NCI-H510A (cell line): ENCODE results near the gene KIF26B.

Experiments used
- DNase-seq: peaks from one replicate; lab custom pipeline; 2025; lab: John Stamatoyannopoulos, UW

The KIF26B gene

DNA sequence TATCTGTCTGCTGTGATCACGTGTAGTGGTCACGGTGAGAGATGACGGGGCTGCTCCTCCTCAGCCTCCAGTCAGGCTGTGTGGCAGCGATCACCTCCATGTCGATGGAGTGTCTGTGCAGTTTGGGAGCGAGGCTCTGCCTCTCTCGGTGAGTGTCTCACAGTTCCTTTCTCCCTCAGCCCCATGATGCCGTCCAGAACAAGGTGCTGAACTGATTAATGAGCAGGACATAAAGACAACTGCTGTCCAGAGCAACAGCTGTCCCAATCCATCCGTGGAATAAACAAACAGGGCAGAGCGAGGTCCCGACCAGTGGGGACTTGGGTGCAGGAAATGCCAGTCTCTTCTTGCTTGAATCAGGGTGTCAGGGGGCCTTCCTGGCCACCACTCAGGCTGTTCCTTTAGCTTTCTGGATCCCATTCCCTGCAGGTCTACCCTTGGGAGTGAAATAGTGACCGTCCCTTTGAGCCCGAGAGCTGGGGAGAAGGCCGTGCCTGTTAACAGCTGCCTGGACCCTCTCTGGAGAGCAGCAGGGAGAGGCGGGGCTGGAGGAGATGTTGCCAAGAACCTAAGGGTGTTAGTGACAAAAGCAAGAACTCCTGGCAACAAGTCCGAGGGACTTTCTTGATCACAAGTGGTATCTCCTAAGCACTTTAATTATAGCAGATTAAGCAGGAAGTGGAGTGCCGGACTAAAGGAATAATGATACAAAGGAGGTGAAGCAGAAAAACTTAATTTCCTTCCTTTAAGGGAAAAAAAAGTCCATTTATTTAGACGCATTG, 443.9 kb downstream of the KIF26B start:
- no peak for DNase-seq

DNA sequence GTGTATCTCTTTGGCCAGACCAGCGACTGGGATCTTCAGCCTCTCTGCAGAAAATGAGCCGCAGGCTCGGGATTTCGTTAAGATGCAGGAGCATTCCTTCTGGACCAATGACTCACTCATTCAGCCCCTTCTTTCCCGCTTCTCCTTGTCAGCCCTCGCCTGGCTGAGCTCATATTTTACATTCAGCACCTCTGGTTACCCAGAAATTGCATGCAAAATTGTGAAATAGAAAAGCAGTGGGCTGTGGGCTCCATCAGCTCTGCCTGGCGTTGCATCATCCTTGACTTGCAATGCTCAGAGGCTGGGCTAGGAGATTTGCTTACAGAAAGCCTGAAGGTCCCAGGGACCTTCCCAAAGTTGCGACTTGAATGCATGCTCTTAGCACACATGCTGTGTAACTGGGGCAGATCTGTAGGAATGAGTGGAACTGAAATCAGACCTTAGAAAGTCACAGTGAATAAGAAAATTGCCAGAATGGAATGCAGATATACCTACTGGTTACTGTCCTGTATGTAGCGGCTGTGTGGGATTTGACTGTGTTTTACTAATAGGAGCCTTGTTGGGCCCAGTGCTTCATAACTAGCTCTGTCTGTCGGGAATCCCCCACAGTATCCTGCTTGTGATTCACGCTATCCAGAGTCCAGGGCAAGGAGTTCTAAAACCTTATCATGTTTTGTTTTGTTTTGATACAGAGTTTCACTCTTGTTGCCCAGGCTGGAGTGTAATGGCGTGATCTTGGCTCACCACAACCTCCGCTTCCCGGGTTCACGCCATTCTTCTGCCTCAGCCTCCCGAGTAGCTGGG, 444.8 kb downstream of the KIF26B start:
- no peak for DNase-seq

DNA sequence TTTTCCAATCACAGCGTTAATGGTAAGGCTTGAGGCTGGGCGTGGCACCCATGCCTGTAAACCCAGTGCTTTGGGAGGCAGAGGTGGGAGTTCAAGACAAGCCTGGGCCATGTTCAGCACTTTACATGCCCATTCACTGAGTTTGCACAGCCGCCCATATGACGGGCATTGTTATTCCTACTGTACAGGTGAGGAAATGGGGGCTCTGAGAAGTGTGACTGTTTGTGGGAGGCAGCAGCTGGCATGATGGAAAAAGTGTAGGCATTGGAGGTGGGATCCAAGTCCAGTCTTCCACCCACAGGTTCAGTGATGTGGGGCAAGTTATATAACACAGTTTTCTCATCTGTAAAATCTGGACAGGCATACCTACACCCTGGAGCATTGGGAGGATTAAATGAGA, 445.9 kb downstream of the KIF26B start:
- DNase-seq = no peak

DNA sequence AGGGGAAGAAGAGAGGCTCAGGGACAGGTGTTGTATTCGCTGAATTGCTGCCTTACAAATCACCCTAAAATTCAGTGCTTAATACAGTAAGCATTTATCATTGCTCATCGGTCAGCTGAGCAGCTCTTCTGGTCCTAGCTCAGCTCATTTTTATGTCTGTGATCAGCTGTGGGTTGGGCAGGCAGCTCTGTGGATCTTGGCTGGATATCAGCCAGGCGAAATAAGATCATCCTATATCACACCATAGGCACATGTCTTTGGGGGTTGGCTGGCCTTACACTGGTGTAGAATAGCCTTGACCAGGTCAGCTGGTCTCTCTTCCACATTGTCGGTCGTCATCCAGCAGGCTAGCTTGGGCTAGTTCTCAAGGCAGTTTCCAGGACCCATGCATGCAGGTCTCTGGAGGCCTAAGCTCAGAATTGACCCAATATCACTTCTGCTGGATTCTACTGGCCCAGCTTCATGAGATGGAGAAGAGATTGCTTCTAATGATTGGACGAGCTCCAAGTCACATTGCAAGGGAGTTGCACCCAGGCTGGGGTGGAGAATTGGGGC, 448.6 kb downstream of the KIF26B start:
- DNase-seq = no peak

DNA sequence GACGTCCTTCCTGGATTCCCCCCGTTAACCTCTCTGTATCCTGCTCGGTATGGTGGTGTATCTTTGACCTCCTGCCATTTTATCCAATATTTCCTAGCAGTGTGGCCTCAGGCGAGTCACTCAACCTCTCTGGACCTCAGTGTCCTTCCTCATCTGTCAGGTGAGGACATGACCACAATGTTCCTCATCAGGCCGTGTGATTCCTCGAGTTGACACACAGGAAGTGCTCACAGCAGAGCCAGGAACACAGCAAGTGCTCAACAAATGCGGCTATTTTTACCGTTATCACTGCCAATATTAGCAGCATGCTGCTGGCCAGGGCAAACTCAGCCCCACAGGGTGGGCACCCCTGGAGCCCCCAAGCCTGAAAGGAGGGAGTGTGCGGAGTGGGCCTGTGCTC, 450.2 kb downstream of the KIF26B start:
- DNase-seq = no peak

DNA sequence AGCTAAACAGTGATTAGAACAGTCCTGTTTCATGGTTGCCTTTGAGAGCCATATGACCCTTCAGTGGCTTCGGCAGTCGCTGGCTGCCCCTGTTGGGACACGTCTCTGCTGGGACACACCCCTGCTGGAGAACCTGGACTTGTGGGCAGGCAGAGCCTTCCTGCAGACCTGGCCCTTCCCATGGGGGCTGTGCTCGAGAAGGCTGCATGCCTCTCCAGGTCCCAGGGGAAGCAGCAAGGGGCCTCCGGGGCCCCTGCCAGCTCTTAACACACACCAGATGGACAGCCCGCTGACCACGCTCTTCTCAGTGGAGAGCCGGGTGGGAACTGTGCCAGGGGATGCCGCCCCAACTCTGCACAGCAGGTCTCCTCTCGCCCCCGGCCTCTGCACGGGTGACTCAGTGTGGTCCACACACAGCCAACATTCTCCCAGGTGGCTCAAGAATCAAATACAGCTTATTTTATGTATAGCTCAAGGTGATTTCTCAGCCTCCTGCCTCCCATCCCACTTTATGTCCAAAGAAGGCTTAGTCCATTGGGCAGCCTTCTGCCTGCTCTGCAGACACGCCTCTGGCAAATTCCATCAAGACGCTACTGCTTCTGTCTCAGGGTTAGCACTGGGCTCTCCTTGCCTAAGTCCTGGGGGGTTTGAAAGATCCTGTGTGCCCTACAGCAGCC, 450.8 kb downstream of the KIF26B start:
- no peak for DNase-seq

DNA sequence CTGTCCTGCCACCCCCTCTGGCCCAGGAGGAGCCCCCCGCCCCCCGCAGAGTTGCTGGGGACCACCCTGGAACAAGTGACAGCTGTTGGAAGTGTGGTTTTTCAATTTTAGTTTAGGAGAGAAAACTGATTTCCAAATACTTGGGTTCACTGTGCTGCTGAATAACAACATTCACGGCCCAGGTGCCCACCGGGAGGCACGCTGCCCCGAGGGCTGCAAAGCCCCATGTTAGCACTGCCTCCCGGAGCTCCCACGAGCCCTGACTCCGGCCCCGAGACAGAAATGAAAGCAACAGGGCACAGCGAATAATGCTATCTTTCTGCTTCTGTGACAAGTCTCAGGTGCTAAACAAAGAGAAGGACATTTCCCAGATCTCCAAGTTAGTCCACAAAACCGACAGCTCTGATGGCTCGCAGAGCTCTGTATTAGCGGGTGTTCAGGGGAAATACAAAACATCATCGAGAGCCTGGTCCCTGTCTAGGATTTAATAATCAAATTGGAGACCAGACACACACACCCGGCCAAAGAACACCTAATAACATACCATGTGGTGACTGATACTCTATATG, 451.5 kb downstream of the KIF26B start:
- DNase-seq = no peak

DNA sequence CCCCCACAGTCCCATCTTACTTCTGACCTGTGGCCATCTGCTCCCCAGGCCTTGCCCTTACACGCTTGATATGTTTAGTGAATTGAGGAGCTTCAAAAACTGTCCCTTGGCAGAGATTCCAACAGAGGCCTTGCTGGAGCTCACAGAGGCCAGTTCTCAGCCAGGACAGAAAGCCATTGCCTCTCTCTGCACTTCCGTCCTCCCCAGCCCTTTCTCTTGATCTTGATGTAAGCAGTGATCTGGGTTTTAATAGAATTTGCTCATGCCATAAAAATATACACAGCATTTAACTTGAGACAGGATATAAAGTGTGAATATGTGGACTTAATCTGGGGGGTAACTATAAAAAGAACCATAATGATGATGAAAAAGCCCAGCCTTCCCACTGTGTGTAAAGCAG, 453.5 kb downstream of the KIF26B start:
- no peak for DNase-seq

DNA sequence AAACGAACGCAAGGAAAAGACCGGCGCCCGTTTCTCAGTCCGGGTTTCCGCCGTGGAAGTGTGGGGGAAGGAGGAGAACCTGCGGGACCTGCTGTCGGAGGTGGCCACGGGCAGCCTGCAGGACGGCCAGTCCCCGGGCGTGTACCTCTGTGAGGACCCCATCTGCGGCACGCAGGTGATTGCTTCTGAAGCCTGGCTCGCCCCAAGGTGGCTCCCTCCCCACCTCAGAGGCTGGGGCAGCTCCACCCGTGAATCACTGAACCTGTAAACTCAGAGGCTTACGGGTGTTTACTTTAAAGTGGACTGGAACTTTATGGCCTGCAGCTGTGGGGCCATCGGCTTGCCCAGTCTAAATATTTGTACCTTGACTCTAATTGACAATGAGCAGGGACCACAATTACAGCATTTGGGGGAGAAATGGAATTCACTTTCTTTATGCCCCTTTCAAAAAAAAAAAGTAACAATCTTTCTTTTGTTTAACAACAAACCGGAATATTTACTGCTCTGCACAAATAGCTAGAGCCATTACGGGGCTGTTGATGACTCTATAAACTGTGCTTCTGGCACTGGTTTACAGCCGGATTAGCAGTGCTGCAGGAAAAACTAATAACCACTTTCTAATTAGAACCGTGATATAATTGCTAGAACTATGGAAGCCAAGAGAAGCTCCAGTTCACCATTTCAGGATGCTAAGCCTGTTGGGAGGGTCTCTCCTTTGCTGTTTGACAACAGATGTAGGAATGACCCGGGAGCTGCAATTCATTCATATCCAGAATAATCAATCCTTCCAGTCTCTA, 454.8 kb downstream of the KIF26B start:
- DNase-seq = no peak

DNA sequence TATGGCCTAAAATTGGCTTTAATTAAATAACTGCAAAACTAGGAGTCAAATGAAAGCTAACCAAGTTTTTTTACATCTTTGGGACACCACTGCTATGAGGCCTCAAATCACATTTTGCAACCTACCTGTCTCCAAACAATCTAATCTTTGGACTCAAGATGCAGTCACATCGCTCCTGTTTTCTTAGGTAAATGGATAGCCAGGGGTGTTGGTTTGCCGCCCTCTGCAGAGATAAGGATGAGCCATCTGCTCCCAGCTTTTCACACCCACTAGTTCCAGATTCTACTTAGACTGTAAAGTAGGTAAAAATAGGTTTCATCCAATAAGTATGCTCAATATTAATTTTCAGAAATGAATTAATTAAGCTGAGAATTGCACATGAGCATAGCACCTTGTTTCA, 456.5 kb downstream of the KIF26B start:
- no peak for DNase-seq

DNA sequence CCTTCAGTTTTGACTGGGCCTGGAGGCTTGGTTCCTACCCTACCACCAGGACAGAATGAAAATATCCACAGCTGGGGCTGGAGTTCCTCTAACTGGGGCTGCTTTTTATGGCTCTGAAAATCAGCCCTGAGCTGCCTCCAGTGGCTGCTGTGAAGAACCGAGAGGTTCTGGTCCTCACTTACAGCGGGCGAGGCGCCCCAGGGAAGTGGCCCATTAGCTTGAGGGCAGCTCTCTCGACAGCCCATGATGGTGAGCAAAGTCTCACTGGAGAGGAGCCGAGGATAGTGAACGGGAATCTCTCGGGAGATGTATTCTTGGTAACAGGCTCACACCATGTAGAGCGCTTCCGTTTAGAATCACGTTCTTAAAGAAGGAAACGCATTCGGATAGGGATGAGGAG, 459.7 kb downstream of the KIF26B start:
- no peak for DNase-seq

DNA sequence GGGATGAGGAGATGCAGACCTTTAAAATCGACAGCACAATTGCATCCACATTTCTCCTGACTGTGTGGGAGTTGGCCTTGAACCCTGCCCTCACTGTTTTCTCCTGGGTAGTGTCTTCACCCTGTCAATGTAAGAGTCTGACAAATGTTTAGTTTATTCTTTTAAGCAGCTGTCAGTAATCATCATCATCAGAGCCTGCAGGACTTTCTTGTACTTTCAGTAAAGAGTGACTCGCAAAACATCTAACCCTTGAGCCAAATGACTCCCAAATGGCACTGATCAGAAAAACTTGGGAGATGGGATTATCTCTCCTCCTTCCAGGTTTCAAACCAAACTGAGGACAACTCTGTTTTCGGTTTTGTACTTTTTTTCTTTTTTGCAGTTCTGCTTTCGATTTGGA, 460.2 kb downstream of the KIF26B start:
- DNase-seq = no peak

DNA sequence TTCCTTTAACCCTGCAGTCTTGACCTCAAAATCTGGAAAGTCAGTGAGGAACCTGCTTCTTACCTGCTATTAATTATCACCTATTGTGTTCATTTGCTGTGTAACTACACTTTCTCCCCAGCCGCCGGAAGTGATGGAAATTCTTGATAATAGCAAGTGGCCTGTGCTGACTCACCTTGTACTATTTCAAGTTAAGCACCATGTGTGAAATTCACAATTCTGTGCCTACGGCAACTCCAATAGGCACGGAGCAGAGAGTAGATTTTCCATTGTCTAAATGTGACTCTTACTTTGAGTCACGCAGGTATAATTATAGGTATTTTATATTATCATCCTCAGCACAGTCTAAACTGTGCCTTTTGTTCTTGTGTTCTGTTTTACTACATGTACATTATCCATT, 466.8 kb downstream of the KIF26B start:
- DNase-seq = no peak

DNA sequence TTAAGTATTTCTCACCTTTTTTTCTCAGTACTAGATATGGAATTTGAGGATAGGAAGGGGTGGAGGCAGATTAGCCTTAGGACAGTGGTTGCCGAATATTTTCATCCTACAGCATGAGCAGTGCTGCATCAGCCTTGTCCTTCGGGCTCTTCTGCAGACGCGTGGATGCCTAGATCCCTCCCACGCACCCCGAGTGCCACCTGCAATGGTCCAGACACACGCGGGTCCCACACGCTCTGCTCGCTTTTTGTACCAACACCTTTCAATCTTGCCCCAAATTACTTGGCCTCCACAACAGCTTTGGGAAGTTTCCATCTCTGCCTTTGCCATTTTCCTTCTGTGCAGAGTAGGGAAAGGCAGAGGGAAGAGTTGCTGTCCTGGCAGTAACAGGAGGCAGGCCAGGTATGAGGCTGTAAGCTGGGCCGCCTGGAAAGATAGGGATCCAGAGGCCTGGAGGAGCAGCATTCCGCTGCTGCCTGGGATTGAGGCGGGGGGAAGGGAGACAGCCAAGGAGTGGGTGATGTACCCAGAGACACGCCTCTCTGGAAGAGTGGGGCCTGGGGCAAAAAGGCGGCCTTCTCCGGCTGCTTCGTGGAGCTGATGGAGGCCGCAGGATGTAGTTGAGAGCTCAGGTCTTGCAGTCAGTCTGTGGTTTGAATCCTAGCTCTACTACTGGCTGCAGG, 467.7 kb downstream of the KIF26B start:
- no peak for DNase-seq

DNA sequence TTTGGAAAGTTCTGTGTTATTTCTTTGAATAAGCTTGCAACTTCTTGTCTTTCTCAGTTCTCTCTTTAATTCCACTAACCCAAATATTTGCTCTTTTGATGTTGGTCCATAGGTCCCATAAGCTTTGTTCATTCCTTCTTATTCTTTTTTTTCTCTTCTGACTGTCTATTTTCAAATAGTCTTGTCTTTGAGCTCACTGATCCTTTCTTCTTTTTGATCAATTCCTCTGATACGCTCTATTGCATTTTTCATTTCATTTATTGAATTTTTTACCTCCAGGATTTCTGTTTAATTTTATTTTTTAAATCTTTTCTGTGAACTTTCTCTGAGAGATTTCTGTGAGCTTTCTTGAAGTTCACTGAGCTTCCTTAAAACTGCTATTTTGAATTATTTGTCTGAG, 486.6 kb downstream of the KIF26B start:
- no peak for DNase-seq

DNA sequence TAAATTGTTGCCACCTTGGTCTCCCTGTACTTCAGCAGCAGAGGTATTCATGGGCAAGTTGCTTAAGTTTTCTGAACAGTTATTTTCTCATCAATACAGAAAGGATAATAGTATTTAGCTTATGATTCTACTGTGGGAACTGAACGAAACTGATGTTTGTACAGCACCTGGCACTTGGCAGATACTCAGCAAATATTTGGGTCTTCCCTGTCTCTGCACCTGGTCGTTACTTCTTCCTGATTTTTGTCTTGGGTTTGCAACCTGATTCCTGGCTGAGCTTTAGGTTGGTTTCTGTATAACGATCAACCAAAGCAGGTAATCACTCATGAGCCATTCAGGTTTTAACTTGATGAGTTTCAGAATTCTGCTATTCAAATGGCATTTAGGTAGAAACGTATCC, 490.6 kb downstream of the KIF26B start:
- DNase-seq = no peak

DNA sequence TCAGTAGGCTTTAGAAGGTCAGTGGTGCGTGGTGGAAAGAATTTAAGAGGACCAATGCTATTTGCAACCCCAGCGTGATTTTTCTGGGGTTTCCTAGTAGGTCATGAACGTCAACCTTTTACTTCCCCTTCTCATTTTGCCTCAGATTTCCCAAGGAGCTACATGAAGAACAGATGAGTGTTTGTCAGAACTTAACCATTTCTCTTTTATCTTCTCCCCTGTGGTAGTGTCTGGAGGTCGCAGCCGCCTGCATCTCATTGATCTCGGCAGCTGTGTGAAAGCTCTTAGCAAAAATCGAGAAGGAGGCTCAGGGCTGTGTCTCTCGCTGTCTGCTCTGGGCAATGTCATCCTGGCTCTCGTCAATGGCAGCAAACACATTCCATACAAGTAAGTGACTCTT, 491.1 kb downstream of the KIF26B start:
- no peak for DNase-seq

DNA sequence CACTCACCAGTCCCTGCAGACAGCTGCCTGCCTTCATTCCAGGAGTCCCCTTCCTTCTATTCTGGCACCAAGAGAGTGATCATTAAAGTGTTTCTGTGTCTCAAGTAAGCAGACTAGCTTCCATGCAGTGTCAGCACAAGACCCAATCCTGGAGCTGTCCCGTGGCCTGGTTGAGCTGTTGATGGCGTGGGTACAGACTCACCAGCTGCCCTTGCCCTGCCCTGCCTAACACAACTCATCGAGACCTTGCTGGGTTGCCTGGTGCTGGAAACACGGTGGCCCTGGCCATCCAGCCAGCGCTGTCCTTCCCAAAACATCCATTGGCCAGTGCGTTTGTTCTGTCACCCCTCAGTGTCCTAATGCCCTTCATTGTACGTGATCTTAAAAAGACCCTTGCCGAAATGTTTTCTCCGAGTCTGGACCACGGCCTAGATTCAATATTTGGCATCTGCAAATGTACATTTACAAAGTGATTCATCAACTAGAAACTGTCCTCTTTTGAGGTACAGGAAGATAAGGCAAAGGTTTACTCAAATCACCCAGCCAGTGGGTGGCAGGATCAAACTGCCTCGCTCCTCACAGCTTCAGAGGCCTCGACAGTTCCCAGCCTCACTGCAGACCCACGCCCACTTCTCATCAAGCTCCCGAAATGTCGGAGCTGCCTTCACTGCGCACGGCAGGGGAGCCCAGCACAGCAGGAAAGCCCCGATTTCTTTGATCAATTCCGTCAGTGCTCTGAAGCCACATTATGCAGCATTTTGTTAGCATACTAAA, 494.2 kb downstream of the KIF26B start:
- DNase-seq = no peak

DNA sequence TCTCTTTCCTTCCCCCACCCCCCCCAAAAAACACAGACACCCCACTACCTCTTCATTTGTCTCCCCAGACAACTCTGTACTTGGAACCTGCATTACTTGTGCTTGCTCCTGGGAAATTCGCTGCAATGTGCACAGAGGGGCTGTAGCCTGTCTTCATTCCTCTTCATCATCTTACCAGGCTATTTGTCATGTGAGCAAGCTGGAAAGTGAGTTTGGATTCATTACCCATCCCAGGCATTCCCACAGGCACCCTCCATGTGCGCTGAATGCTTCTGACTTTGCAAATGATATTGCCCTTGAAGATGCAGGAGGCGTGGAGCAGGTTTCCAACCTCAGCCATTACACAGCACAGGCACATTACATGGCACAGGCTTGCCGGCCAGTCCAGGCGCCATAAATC, 494.9 kb downstream of the KIF26B start:
- no peak for DNase-seq

DNA sequence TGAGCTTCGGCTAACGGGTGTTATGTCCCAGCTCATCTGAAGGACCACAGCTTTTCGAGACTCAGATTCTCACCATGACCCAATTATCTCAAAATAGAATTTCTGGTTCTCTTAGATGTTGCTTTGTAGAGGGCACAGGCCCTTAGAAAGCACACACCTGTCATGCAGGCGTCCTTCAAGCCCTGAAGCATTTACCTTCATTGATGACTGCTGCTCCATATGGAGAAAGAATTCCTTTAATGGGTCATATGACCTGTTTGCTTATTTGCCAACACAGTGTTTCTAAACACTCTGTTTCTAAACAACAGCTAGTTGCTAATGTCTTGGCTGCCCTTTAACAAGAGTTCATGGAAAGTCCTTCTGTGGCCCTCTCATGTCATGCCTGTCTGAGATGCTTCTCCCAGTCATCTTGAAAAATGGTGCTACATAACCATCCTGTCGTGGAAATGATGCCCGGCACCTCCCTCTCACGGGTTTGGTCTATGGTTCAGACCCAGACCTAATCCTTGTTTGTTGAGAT, 495.7 kb downstream of the KIF26B start:
- DNase-seq = no peak
